HEK293T (cell line): ENCODE data around the gene CSDE1.

ENCODE experiments used
- BHLHE40 ChIP-seq: fragments of 450-650 bp; IDR thresholded peaks from 2 replicates; pipeline ENCODE4 v1.6.1; 2016; ENCODE audit warnings: mild to moderate bottlenecking, moderate library complexity, borderline replicate concordance
- CTBP1 ChIP-seq: fragments of 450-650 bp; IDR thresholded peaks from 2 replicates; pipeline ENCODE4 v1.6.1; 2016; ENCODE audit warnings: borderline replicate concordance
- FOXM1 ChIP-seq: fragments of 450-650 bp; IDR thresholded peaks from 2 replicates; pipeline ENCODE4 v1.6.1; 2017; ENCODE audit warnings: mild to moderate bottlenecking, borderline replicate concordance
- ZNF384 ChIP-seq: fragments of 450-650 bp; IDR thresholded peaks from 2 replicates; pipeline ENCODE4 v1.6.1; 2016

DNA sequence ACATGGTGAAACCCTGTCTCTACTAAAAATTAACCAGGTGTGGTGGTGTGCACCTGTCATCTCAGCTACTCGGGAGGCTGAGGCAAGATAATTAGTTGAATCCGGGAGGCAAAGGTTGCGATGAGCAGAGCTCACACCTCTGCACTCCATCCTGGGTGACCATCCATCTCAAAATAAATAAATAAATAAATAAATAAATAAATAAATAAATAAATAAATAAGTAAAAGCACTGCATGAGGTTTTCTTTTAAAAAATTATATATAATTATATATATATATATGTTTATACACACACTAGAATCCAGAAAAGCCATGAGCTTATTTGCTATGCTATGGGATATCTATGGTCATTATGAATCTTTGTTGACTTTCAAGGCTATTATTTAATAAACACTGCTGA is 64.8 kb downstream of the CSDE1 start:
- TF ChIP-seq ZNF384 (no peak), FOXM1 (no peak), CTBP1 (no peak), BHLHE40 (no peak)
